Subcutaneous abdominal adipose tissue (tissue), 5 donors: ENCODE data around the gene FAM120A.

Source experiments
- H3K27ac ChIP-seq: one replicate; pipeline ENCODE4 v1.7.0; 2013; ENCODE audit warnings: low read depth, mild to moderate bottlenecking, inconsistent platforms, low read length, moderate library complexity
- H3K27me3 ChIP-seq, 5 donors: one replicate each; pipeline ENCODE4 v1.7.0; 2013; ENCODE audit warnings: low read length in 5 of 5, inconsistent platforms in 1 of 5; ENCODE audit not compliant: control insufficient read depth in 5 of 5, insufficient read depth in 4 of 5
- H3K36me3 ChIP-seq, 5 donors: one replicate each; pipeline ENCODE4 v1.7.0; 2013; ENCODE audit warnings: low read length in 5 of 5; ENCODE audit not compliant: control insufficient read depth in 5 of 5, insufficient read depth in 5 of 5
- H3K4me1 ChIP-seq, 5 donors: one replicate each; pipeline ENCODE4 v1.7.0; 2013; ENCODE audit warnings: low read length in 5 of 5, mild to moderate bottlenecking in 3 of 5, moderate library complexity in 1 of 5; ENCODE audit not compliant: control insufficient read depth in 5 of 5, insufficient read depth in 5 of 5
- H3K4me3 ChIP-seq, 5 donors: one replicate each; pipeline ENCODE4 v1.7.0; 2013; ENCODE audit warnings: low read length in 5 of 5, low read depth in 1 of 5
- H3K9ac ChIP-seq, 5 donors: one replicate each; pipeline ENCODE4 v1.7.0; 2013; ENCODE audit warnings: low read length in 5 of 5, mild to moderate bottlenecking in 4 of 5, moderate library complexity in 3 of 5
- H3K9me3 ChIP-seq, 5 donors: one replicate each; pipeline ENCODE4 v1.7.0; 2013; ENCODE audit warnings: low read length in 5 of 5; ENCODE audit not compliant: control insufficient read depth in 5 of 5
- donor health status: healthy.
- donor health status: healthy.
- donor health status: healthy.
- donor health status: healthy.
- donor health status: healthy.

Gene FAM120A

DNA sequence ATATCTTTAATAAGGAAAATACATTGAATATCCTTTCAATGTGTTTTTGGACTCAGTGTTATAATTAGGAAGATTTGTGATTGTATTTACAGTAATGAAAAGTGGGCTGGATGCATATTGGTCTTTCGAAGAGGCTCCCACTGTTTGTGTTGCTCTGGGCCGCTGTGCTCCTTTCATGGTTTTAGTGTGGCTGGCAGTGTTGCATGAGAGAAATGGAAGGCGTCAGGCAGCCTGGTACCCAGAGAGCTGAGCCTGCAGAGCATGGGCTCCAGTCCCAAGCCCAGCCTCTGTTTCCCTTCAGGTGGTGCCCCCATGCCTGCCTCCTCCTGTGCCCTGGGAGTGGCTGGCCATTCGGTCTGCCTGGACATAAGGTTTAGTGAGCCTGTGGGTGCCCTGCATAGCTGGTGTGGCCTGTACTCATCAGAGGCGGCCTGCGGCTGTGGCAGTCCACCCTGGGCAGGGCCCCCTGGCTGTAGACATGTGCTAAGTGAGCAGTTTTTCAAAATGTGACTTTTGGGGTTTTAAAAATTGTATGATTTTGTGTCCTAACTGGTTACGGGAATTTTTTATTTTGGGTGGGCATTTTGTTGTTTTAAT lies 29.3 kb downstream of the FAM120A start:
- no peaks in the 10 kb centered on the region for H3K9me3 ChIP-seq
- no peak overlapping the region for H3K4me3 ChIP-seq
- H3K27me3 ChIP-seq, result no peaks in the 10 kb centered on the region
- H3K36me3 ChIP-seq, result peaks cover 6 to 12% (median 10%) of the 10 kb centered on the region in 5 donors
- H3K27ac ChIP-seq, result no peak overlapping the region
- peaks cover 0 to 18% (median 14%) of the 10 kb centered on the region in 5 donors for H3K4me1 ChIP-seq
- no peak overlapping the region for H3K9ac ChIP-seq

DNA sequence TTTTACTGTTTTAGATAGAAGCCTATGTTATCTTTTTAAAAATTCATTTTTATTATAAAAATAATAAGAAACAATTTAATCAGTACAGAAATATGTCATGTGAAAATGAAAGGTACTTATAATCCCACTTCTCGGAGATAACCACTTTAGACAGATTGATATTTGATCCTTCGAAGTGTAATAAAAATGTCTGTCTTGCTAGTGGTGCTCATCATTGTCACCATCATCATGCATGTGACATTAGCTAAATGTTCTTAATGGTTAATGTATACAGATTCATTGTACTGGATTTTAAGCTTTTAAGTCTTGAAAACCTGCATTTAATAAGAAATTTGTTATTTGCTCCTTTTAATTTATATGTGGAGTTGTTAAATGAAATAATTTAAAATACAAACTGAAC lies 32.0 kb downstream of the FAM120A start:
- H3K9me3 ChIP-seq, result no peaks in the 10 kb centered on the region
- peaks cover 0 to 14% (median 7%) of the 10 kb centered on the region in 5 donors for H3K36me3 ChIP-seq
- no peaks in the 10 kb centered on the region for H3K27me3 ChIP-seq
- no peak overlapping the region for H3K27ac ChIP-seq
- no peak overlapping the region for H3K4me3 ChIP-seq
- peak overlapping the region in 1 of 5 donors; percentile 18 for H3K9ac ChIP-seq
- peaks cover 0 to 22% (median 14%) of the 10 kb centered on the region in 5 donors for H3K4me1 ChIP-seq

DNA sequence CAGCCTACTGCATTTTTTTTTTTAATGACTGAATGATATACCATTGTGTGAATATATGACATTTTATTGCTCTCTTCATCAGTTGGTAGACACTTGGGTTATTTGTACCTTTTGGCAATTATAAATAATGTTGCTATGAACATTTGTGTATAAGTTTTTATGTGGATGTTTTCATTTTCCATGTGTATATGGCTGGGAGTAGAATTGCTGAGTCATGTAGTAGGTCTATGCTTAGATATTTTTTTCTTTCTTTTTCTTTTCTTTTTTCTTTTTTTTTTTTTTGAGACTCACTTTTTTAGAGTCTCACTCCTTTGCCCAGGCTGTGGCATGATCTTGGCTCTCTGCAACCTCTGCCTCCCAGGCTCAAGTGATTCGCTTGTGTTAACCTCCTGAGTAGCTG lies 34.8 kb downstream of the FAM120A start:
- H3K9ac ChIP-seq, result no peak overlapping the region
- H3K27ac ChIP-seq, result no peak overlapping the region
- H3K36me3 ChIP-seq, result peaks cover 0 to 27% (median 9%) of the 10 kb centered on the region in 5 donors
- no peak overlapping the region for H3K4me3 ChIP-seq
- no peaks in the 10 kb centered on the region for H3K27me3 ChIP-seq
- no peaks in the 10 kb centered on the region for H3K9me3 ChIP-seq
- peaks cover 0 to 11% (median 6%) of the 10 kb centered on the region in 5 donors for H3K4me1 ChIP-seq

DNA sequence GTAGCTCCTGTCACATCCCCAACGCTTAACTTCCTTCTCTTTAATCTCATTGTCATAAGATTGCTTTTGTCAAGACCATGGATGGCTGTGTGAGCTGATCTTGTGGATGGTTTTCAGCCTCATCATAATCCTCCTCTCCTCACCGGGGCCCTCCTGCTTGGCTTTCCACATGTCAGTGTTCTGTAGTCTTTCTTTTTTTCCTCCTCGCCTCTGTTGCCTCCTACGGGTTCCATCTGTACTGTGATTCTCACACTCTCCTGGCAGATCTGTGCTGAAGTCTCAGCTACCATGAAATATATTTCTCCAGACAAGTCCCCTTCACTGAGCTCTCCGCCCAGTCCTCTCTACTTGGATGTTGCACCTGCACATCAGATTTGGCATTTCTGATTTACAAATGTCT lies 36.8 kb downstream of the FAM120A start:
- Histone ChIP-seq H3K4me1 (peaks cover 0 to 11% (median 6%) of the 10 kb centered on the region in 5 donors), H3K27me3 (no peaks in the 10 kb centered on the region), H3K9me3 (no peaks in the 10 kb centered on the region), H3K4me3 (no peak overlapping the region), H3K36me3 (peaks cover 0 to 27% (median 9%) of the 10 kb centered on the region in 5 donors), H3K27ac (no peak overlapping the region), H3K9ac (no peak overlapping the region)

DNA sequence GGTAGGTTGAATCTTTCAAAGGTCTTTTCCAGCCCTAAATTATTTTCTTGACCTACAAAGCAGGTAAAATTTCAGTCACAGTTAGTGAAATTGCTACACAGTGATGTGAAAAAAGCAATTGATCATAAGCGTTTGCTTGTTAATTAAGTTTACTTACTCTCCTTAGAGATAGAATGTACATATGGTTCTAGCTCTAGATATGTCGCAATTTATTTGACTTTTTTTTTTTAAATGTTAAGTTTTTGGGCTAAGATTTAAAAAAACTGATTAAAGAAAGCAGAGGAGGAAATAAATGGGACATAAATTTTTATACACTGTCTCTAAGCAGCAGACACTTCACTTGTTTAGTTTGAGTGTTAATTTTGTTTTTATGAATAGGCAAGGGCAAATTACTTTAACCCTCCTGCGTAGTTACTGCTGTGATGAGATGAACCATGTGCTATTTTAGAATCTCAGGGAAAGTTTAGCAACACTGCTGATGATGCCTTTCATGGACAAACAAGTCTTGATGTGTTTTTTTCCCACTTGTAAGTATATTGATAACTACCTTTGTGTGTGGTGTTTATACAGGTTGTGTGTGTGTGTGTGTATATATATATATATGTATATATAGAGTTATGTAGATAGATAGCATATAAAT lies 40.2 kb downstream of the FAM120A start:
- peaks cover 1 to 36% (median 21%) of the 10 kb centered on the region in 5 donors for H3K36me3 ChIP-seq
- no peak overlapping the region for H3K27ac ChIP-seq
- no peaks in the 10 kb centered on the region for H3K27me3 ChIP-seq
- H3K9ac ChIP-seq, result no peak overlapping the region
- H3K4me1 ChIP-seq, result peaks cover 0 to 1% (median 0%) of the 10 kb centered on the region in 5 donors
- no peaks in the 10 kb centered on the region for H3K9me3 ChIP-seq
- H3K4me3 ChIP-seq, result no peak overlapping the region

DNA sequence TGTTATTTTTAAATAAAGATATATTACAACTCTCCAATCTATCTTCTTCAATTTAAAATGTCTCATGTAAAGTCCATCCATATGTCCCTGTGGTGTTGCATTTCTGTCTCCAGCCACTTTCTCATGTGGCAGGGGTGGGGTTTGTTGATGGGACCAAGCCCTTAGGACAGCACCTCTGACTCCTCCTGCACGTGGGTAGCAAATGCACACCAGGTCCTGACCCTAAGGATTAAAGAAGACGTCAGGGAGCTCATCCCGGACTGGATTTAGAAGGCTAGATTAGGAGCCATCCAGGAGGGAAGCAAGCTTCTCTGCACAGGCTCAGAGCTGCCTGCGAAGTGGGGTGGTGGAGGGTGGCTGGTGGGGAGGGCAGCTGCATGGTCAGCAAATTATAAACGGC lies 40.8 kb downstream of the FAM120A start:
- Histone ChIP-seq H3K36me3 (peaks cover 3 to 42% (median 27%) of the 10 kb centered on the region in 5 donors), H3K27ac (no peak overlapping the region), H3K9ac (no peak overlapping the region), H3K9me3 (no peaks in the 10 kb centered on the region), H3K27me3 (no peaks in the 10 kb centered on the region), H3K4me1 (no peaks in the 10 kb centered on the region), H3K4me3 (no peak overlapping the region)

DNA sequence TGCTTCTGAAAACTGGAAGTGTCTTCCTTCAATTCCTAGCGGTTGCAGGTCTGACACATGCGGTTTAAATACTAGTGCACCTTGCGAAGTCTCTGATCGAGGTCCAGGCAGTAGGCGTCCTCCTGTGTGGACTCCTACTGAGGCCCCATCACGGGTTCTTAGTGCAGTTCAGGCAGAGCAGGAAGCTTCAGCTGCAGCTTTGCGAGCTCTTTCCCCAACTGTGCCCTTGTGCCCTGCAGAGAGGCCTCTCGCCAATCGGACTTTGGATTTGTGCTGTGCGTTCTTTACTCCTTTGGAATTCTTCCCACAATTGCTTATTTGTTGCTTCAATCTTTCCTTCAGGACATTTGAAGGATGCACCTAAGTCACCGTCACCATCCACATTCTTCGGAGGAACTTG lies 42.5 kb downstream of the FAM120A start:
- Histone ChIP-seq H3K27me3 (no peaks in the 10 kb centered on the region), H3K9ac (no peak overlapping the region), H3K4me1 (no peaks in the 10 kb centered on the region), H3K9me3 (no peaks in the 10 kb centered on the region), H3K36me3 (peaks cover 8 to 50% (median 37%) of the 10 kb centered on the region in 5 donors), H3K27ac (no peak overlapping the region), H3K4me3 (no peak overlapping the region)

DNA sequence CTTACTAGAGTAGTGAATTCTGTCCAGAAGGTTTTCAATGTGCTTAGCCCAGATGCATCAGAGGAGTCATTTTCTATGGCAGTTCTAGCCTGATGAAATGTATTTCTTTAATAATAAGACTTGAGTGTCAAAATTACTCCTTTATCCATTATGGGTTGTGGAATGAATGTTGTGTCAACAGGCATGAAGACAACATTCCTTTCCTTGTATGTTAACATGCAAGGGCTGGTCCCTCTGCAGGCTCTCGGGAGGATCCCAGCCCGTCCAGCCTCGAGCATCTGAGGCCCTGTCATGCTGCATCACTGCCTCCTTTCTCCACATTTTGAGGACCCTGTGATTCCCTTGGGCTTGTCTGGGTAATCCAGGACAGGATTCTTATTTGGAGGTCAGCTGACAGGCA lies 44.8 kb downstream of the FAM120A start:
- Histone ChIP-seq H3K27ac (no peak overlapping the region), H3K9me3 (no peaks in the 10 kb centered on the region), H3K4me3 (no peak overlapping the region), H3K4me1 (peaks cover 2 to 8% (median 7%) of the 10 kb centered on the region in 5 donors), H3K9ac (no peak overlapping the region), H3K36me3 (peaks cover 8 to 57% (median 44%) of the 10 kb centered on the region in 5 donors), H3K27me3 (no peaks in the 10 kb centered on the region)

DNA sequence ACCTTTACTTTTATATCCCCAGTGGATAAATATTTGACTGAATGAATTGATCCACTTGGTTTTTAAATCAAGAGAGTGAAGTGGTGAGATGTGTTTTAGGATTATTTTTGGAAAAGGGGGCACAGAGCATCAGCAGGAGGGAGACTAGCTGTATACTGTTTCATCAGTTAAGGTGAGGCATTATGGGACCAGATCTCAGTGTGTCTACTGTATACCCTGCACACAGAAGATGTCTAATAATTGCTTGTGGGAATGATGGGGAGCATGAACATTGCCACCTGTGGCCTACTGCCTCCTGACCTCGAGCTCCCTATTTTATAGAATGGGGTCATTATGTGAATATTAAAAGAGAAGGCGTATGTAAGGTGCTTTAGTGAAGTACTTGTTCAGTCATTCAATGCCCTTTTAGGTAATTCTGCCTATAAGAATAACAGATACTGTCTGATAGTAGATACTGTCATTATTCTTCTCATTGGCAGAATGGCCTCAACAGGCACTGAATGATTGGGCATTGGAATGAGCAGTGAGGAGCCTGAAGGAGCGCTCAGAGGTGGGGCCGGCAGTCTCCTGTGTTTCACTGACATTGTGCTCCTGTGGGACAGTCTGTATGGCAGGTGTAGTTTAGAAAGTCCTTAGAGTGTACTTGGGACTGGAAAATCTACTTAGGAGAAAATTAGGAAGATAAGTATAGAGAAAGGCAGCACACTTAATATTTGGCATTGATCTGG lies 49.2 kb downstream of the FAM120A start:
- H3K27me3 ChIP-seq, result no peaks in the 10 kb centered on the region
- peak overlapping the region; percentile 54 to 74 (median 65) for H3K4me3 ChIP-seq
- peaks cover 2 to 20% (median 15%) of the 10 kb centered on the region in 5 donors for H3K4me1 ChIP-seq
- H3K36me3 ChIP-seq, result peaks cover 8 to 42% (median 32%) of the 10 kb centered on the region in 5 donors
- peak overlapping the region; percentile 37 for H3K27ac ChIP-seq
- no peaks in the 10 kb centered on the region for H3K9me3 ChIP-seq
- H3K9ac ChIP-seq, result peak overlapping the region in 4 of 5 donors; percentile 55 to 77 (median 71)

DNA sequence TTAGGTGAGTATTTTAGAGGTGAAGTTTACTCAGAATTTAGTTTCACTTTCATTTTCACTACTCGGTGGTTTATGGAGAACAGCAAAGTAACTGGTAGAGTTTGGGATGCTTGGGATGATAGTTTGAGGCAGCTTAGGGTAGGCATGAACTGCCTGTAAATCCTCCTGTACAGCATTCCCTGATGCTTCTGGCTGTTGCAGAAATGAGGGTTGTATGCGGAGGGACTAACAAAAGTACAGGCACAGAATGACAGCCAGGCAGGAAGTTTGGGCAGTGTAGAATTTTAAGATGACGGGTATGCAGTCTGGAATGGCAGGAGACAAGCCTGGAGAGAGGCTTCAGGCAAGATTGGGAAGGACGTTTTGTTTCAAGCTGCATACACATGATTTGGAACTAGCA lies 49.9 kb downstream of the FAM120A start:
- no peaks in the 10 kb centered on the region for H3K9me3 ChIP-seq
- peaks cover 2 to 23% (median 18%) of the 10 kb centered on the region in 5 donors for H3K4me1 ChIP-seq
- peak overlapping the region; percentile 37 for H3K27ac ChIP-seq
- H3K4me3 ChIP-seq, result peak overlapping the region; percentile 54 to 74 (median 65)
- H3K27me3 ChIP-seq, result no peaks in the 10 kb centered on the region
- peaks cover 8 to 41% (median 30%) of the 10 kb centered on the region in 5 donors for H3K36me3 ChIP-seq
- H3K9ac ChIP-seq, result peak overlapping the region; percentile 39 to 77 (median 70)
